DOHH2 (cell line): ENCODE results near the gene GALNT12.

Source experiments
- EZH2phosphoT487 ChIP-seq: fragments of 200-600 bp; sonication (generic); IDR thresholded peaks from 2 replicates; pipeline ENCODE4 v1.6.1; 2017; ENCODE audit warnings: borderline replicate concordance, mild to moderate bottlenecking, antibody characterized with exemption, low read length, moderate library complexity, mixed read lengths
- TF ChIP-seq, protein P1 (sequence below): fragments of 200-600 bp; sonication (generic); IDR thresholded peaks from one replicate; pipeline ENCODE4 v1.5.1; 2014; ENCODE audit warnings: antibody characterized with exemption, mild to moderate bottlenecking, low read depth, low read length; ENCODE audit not compliant: poor library complexity, severe bottlenecking

DNA sequence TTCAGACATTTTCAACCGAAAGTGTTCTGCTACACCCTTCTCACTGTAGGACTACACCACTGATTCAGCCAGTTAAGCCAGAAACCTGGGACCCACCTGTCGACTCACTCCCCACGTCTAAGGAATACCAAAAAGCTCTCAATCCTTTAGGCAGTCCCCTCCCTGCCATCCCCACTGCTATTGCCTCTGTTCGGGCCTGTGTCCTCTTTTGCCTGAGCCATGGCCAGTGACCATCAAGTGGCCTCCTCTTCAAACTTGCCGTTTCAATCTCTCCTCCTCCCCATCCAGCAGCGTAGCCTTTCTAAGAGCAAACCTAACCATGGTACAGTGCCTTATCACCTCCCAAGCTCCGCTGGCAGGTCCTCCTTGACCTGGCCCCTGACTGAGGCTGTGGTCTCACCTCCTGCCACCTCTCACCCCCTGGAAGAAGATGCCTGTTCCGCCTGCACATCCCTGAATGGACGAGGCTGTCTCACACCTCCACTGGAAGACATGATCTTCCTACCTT, 64.1 kb downstream of the GALNT12 start:
- TF ChIP-seq, protein P1, sequence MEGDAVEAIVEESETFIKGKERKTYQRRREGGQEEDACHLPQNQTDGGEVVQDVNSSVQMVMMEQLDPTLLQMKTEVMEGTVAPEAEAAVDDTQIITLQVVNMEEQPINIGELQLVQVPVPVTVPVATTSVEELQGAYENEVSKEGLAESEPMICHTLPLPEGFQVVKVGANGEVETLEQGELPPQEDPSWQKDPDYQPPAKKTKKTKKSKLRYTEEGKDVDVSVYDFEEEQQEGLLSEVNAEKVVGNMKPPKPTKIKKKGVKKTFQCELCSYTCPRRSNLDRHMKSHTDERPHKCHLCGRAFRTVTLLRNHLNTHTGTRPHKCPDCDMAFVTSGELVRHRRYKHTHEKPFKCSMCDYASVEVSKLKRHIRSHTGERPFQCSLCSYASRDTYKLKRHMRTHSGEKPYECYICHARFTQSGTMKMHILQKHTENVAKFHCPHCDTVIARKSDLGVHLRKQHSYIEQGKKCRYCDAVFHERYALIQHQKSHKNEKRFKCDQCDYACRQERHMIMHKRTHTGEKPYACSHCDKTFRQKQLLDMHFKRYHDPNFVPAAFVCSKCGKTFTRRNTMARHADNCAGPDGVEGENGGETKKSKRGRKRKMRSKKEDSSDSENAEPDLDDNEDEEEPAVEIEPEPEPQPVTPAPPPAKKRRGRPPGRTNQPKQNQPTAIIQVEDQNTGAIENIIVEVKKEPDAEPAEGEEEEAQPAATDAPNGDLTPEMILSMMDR: no peak
- TF ChIP-seq EZH2phosphoT487: no peak
